Sigmoid colon (tissue), 4 donors: ENCODE measurements around the gene SOBP.

Source experiments
- EP300 ChIP-seq, 4 donors: sonication (generic); formaldehyde crosslinking; IDR thresholded peaks; one replicate each; pipeline ENCODE4 v1.6.1; 2017; ENCODE audit warnings: antibody characterized with exemption in 4 of 4
- POLR2AphosphoS5 ChIP-seq, 4 donors: sonication (generic); formaldehyde crosslinking; IDR thresholded peaks; one replicate each; pipeline ENCODE4 v1.6.1; 2017; ENCODE audit warnings: antibody characterized with exemption in 4 of 4

DNA sequence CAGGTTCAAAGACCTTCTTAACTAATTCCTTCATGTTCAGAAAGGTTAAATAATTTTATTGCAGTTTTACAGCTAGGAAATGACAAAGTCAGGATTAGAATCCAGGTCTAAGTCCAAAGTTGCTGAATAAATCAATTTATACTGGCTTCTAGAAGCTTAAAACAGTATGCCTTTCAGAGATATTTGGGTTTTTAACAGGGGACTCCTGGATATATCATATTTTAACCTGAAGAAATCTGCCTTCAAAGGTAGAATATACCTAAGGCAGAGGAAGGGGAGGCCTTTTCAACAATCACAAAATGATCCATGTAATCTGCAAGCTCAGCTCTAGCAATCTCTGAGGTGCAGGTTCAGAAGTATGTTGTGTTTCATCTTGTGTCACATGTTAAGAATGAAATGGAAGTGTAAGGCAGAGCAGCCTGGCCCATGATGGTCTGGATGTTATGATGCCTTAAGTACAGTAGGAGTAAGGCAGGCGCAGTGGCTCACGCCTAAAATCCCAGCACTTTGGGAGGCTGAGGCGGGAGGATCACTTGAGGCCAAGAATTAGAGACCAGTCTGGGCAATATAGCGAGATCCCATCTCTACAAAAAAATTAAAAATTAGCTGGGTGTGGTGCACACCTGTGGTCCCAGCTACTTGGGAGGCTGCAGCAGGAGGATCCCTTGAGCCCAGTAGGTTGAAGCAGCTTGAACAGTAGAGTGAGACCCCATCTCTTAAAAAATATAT is 123.9 kb downstream of the SOBP start:
- TF ChIP-seq EP300 (IDR thresholded peaks at IDR 0.05), result no peak
- no peak for TF ChIP-seq POLR2AphosphoS5 (IDR thresholded peaks at IDR 0.05)
